ENCODE data around the gene WIZ.
"Not testable (repeated sequence)": the region's sequence is repeated elsewhere in the genome, so short reads cannot be mapped to it uniquely, and the experiment has no call there.

GRCh38 chr19:15411351-15411750 is 38.4 kb downstream of the WIZ start:
- not testable (repeated sequence) for TF ChIP-seq EZH2phosphoT487 (IDR thresholded peaks at IDR 0.05; ENCODE audit: borderline replicate concordance, low read length); CTCF (IDR thresholded peaks at IDR 0.05; ENCODE audit: low read depth, low read length, poor library complexity, severe bottlenecking)

All from DOHH2 (cell line).